Transverse colon (tissue), 4 donors: ENCODE data around the gene RNF214. TPM values are rescaled to one million over a fixed set of nuclear protein-coding genes. Genes with fewer than 3 reads are reported as not detected.

Source experiments
- DNase-seq: peaks from one replicate; pipeline ENCODE4 v3.0.0-alpha.2; 2019
- H3K27ac ChIP-seq, 4 donors: fragments of 200-600 bp; sonication (generic); 2 replicates each; pipeline ENCODE4 v1.5.1; 2016 to 2018; ENCODE audit warnings: inconsistent platforms in 4 of 4
- H3K27me3 ChIP-seq: fragments of 200-600 bp; sonication (generic); 2 replicates; pipeline ENCODE4 v1.5.1; 2017; ENCODE audit warnings: inconsistent platforms
- H3K36me3 ChIP-seq, 4 donors: fragments of 200-600 bp; sonication (generic); 2 replicates each; pipeline ENCODE4 v1.5.1; 2017 to 2019; ENCODE audit warnings: inconsistent platforms in 4 of 4
- H3K4me1 ChIP-seq, 4 donors: fragments of 200-600 bp; sonication (generic); 2 replicates each; pipeline ENCODE4 v1.5.1; 2017 to 2020; ENCODE audit warnings: inconsistent platforms in 4 of 4
- H3K4me3 ChIP-seq, 4 donors: fragments of 200-600 bp; sonication (generic); 1 replicate in 1 of 4; 2 replicates in 3 of 4; pipeline versions ENCODE4 v1.5.1 to v1.6.1; 2017 to 2019; ENCODE audit warnings: inconsistent platforms in 4 of 4
- H3K9me3 ChIP-seq, 2 donors: fragments of 200-600 bp; sonication (generic); 2 replicates each; pipeline ENCODE4 v1.5.1; 2017 to 2019; ENCODE audit warnings: inconsistent platforms in 2 of 2
- CTCF ChIP-seq, 5 experiments: fragments of 200-600 bp in 3 of 5; fragments of 450-650 bp in 2 of 5; sonication (generic) in 3 of 5; IDR thresholded peaks; 1 replicate in 2 of 5; 2 replicates in 3 of 5; pipeline ENCODE4 v1.5.1; 2016 to 2017; ENCODE audit warnings: antibody characterized with exemption in 5 of 5, inconsistent platforms in 3 of 5, mild to moderate bottlenecking in 2 of 5, moderate library complexity in 1 of 5
- EP300 ChIP-seq: sonication (generic); formaldehyde crosslinking; IDR thresholded peaks from one replicate; pipeline ENCODE4 v1.6.1; 2017; ENCODE audit warnings: antibody characterized with exemption, low read depth
- POLR2A ChIP-seq: fragments of 450-650 bp; IDR thresholded peaks from one replicate; pipeline ENCODE4 v1.6.1; 2016; ENCODE audit warnings: antibody characterized with exemption, mild to moderate bottlenecking, moderate library complexity
- POLR2AphosphoS5 ChIP-seq, 3 donors: sonication (generic); formaldehyde crosslinking; IDR thresholded peaks; one replicate each; pipeline ENCODE4 v1.6.1; 2016; ENCODE audit warnings: antibody characterized with exemption in 3 of 3
- WGBS, 2 donors: methylation state at CpG; one replicate each; pipeline ENCODE4 v1.1.5; 2018; ENCODE audit warnings: low coverage in 1 of 2; 5-methylcytosine and 5-hydroxymethylcytosine counted together
- in situ Hi-C, 4 donors: fragments of 200-750 bp; cut with MboI; loops; one replicate each; pipeline versions ENCODE4 v1.15.0 to v1.15.1; 2017; ENCODE audit warnings: low sequenced_read_pairs in 3 of 4, low pct_ligation_motif_present in 1 of 4, low pct_unique_long_range_greater_than_20kb in 1 of 4
- intact Hi-C: fragments of 100-400 bp; cut with DNase I; formaldehyde crosslinking; loops from one replicate; pipeline ENCODE4 v1.15.1; 2023; ENCODE audit warnings: low total_unique reads
- total RNA-seq, 4 donors: library from RNA; depleted of rRNA; stranded (reverse); fragments of >200 nt; gene quantifications; one replicate each; pipeline ENCODE4 v1.1.0, GENCODE V29; 2016

The RNF214 gene
- total RNA-seq, 4 donors from 2014 or later, result 11.1 to 139 (median 14.5) TPM

DNA sequence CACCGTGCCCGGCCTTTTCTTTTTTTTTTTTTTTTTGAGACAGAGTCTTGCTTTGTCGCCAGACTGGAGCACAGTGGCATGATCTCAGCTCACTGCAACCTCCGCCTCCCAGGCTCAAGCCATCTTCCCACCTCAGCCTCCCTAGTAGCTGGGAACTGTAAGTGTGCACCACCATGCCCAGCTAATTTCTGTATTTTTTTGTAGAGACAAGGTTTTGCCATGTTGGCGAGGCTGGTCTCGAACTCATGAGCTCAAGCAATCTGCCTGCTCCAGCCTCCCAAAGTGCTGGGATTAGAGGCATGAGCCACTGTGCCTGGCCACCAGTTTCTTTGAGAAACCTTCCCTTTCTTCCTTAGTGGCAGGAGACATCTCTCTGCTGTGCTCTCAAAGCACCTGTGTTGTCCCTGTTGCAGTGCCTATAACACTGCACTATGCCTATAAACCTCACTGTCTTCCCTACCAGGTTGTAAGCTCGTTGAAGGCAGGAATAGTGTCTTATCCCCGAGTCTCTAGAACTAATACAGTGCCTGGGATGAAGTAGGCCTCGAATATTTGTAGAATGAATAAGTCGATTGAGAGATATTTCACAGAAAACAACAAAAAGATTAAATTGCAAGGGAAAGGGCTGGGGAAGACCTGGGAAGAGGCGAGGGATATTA lies 19.6 kb upstream of the RNF214 start:
- H3K27me3 ChIP-seq, result no peaks in the 10 kb centered on the region
- no peak overlapping the region for H3K4me3 ChIP-seq
- no peak for DNase-seq
- in situ Hi-C loops, result no loop called here
- 88 to 94% methylated on average over 6 to 11 of the region's 11 CpGs for WGBS, 2 donors
- no peak for TF ChIP-seq POLR2AphosphoS5 (IDR thresholded peaks at IDR 0.05)
- TF ChIP-seq EP300, result no peak
- TF ChIP-seq POLR2A, result no peak
- TF ChIP-seq CTCF (IDR thresholded peaks at IDR 0.05), result no peak
- intact Hi-C loops, result no loop called here
- H3K4me1 ChIP-seq, result peaks cover 0 to 12% (median 3%) of the 10 kb centered on the region in 4 donors
- H3K36me3 ChIP-seq, result peaks cover 0 to 47% (median 16%) of the 10 kb centered on the region in 4 donors
- no peak overlapping the region for H3K27ac ChIP-seq
- H3K9me3 ChIP-seq, result no peaks in the 10 kb centered on the region

- Histone ChIP-seq H3K4me3 (no peak overlapping the region), H3K27ac (peak overlapping the region in 3 of 4 donors; percentile 15 to 91 (median 29)), H3K9me3 (no peaks in the 10 kb centered on the region), H3K4me1 (peaks cover 12 to 28% (median 13%) of the 10 kb centered on the region in 4 donors), H3K36me3 (peaks cover 0 to 62% (median 17%) of the 10 kb centered on the region in 4 donors), H3K27me3 (no peaks in the 10 kb centered on the region)
- no peak for DNase-seq
- intact Hi-C loops (no loop called here), in situ Hi-C loops (no loop called here)
- 83% methylated on average over 6 to 7 of the region's 7 CpGs for WGBS, 2 donors
- TF ChIP-seq EP300, result no peak
- TF ChIP-seq CTCF (IDR thresholded peaks at IDR 0.05), result no peak
- TF ChIP-seq POLR2A, result no peak
- TF ChIP-seq POLR2AphosphoS5 (IDR thresholded peaks at IDR 0.05), result no peak
These were observed 17.9 kb upstream of the RNF214 start for GRCh38 chr11:117214404-117215110.

DNA sequence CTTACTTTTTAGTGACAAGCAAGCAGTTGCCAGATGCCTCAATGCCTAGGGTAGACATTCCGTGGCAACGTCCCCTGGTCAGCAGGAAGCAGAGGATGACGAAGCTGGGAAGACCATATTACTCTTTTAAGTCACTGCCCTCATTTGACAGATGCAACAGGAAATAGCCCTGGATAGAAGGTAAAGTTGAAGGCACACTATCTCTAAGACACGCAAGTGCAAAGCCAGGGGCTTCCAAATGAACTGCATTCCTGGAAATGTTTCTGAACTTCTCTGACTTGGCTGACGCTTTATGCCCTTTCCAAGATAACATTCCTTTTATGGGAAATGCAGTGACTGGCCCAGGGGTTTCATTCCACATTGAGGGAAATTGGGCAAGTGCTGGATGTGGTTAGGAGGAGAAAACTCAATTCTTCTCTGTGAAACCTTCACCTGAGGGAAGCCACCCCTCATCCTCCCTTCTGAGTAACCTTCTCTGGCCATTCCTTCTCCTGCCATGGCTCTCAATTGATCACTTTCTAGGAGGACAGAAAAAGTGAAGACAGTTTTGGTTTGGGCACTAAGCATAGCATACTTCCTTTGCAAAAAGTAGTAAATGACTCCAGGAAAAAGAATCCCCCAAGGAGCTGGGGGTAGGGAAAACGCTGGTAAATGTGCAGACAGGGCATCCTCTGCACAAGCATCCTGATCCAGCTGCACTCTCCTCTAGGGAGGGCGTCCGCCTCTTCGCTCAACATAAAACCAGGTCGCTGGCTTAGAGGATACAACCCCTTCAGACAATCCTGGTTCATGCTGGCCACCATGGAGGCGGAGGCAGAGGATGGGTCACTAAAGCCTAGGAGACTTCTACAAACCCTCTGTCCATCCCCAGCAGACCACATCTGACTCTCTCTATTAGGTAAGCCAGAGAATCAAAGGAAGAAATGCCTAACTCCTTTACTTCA lies 15.1 kb upstream of the RNF214 start:
- TF ChIP-seq POLR2AphosphoS5 (IDR thresholded peaks at IDR 0.05), result peak; percentile 23 to 51 (median 26)
- TF ChIP-seq EP300, result peak; percentile 20
- no peak for TF ChIP-seq CTCF (IDR thresholded peaks at IDR 0.05)
- intact Hi-C loops (no loop called here), in situ Hi-C loops (no loop called here)
- Histone ChIP-seq H3K36me3 (peaks cover 0 to 69% (median 17%) of the 10 kb centered on the region in 4 donors), H3K9me3 (no peaks in the 10 kb centered on the region), H3K27me3 (no peaks in the 10 kb centered on the region), H3K4me1 (peaks cover 38 to 57% (median 41%) of the 10 kb centered on the region in 4 donors), H3K4me3 (no peak overlapping the region), H3K27ac (peak overlapping the region; percentile 83 to 91 (median 86))
- no peak for DNase-seq
- 64 to 80% methylated on average over 6 to 11 of the region's 11 CpGs for WGBS, 2 donors
